HG03520 (cell line): ENCODE results near the gene RFK.
"Not testable (repeated sequence)": the region's sequence is repeated elsewhere in the genome, so short reads cannot be mapped to it uniquely, and the experiment has no call there.

Experiments used
- ATAC-seq: cut with Tn5 transposase; IDR thresholded peaks from one replicate; pipeline ENCODE4 v1.9.1; 2021; ENCODE audit warnings: mild to moderate bottlenecking, moderate library complexity; ENCODE audit not compliant: unreplicated experiment

The RFK gene

GRCh38 chr9:76394195-76394959 is at the start of gene RFK:
TSS of gene RFK (minus strand) at chr9:76394426. CDS start at chr9:76394171, 255 bp downstream.
- ATAC-seq, result peak; percentile 59

DNA sequence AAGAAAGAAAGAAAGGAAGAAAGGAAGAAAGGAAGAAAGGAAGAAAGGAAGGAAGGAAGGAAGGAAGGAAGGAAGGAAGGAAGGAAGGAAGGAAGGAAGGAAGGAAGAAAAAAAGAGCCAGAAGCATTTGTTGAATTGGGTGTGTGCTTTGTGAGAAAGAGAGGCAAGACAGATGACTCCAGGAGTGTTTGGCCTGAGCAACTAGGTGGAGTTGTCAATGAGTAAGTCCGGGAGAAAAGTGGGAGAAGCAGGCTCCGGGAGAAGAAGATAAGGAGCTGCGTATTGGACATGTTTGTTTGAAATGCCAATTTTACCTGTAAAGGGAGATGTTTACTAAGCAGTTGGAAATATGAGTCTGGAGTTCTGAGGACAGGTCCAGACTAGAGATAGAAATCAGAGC is 49.7 kb upstream of the RFK start:
- ATAC-seq, result no peak

DNA sequence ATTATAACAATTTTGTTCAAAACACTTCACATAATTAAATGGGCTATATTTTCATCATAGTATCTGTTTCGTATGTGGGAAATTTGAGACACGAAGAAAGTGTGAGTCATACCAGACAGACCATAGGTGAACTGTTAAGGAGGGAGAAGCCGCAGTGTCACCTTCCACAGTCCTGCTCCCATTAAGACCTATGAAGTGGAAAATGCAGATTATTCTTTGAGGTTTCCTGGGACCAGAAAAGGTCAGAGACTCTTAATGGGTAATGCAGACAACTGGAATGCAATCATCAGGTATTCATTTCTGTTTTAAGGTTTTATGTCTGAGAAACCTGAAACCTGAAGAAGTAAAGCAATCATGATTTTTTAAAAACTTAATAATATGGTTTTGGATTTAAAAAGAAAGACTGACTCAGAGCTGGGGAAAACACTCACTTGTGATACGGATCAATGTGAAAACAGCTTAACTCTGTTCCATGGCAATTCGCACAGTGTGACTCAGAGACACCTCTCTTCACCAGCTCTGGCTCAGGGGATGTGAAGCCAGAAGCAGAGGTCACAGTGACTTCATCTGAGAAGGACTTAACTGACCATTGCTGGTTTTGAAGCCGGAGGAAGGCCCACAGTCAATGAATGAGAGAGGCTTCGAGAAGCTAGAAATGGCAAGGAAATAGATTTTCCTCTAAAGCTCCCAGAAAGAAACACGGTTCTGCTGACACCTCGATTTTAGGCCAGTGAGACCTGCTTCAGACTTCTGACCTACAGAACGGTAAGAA is 47.5 kb upstream of the RFK start:
- ATAC-seq, result peak; percentile 44

- ATAC-seq, result peak; percentile 60
Measured at GRCh38 chr9:76438841-76439588, 44.8 kb upstream of the RFK start.

- ATAC-seq, result not testable (repeated sequence)
Measured at GRCh38 chr9:76437017-76437699, 42.9 kb upstream of the RFK start.

- ATAC-seq, result not testable (repeated sequence)
Measured at GRCh38 chr9:76434897-76435296, 40.7 kb upstream of the RFK start.

DNA sequence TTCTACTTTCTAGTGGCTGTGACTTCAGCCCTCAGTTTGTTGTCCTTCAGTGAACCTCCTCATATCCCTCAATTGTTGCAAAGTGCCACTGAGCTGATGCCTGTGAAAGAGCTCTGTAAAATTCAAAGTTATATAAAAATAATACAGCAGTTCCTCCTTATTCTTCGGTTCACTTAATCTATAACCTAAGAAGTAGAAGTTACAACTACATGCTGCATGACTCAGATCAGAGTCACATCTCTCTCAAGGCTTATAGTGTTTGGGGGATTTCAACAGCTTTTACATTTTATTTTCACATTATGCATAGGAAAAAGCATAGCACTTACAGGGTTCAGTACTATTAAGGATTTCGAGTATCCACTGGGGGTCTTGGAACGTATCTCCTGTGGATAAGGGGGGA is 39.6 kb upstream of the RFK start:
- no peak for ATAC-seq

- no peak for ATAC-seq
Measured at GRCh38 chr9:76433406-76433805, 39.2 kb upstream of the RFK start.

DNA sequence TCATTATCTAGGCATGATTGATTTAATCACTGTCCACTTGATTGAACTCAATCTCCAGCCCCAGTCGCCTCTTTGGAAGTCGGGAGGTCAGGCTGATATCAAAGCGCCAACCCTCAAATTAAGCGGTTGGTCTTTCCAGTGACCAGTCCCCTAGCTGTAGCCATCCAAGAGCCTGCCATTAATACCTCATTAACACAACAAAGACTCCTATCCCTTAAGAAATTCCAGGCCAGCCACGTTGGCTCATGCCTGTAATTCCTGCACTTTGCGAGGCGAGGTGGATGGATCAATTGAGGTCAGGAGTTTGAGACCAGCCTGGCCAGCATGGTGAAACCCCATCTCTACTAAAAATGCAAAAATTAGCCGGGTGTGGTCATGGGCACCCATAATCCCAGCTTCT is 37.4 kb upstream of the RFK start:
- no peak for ATAC-seq

DNA sequence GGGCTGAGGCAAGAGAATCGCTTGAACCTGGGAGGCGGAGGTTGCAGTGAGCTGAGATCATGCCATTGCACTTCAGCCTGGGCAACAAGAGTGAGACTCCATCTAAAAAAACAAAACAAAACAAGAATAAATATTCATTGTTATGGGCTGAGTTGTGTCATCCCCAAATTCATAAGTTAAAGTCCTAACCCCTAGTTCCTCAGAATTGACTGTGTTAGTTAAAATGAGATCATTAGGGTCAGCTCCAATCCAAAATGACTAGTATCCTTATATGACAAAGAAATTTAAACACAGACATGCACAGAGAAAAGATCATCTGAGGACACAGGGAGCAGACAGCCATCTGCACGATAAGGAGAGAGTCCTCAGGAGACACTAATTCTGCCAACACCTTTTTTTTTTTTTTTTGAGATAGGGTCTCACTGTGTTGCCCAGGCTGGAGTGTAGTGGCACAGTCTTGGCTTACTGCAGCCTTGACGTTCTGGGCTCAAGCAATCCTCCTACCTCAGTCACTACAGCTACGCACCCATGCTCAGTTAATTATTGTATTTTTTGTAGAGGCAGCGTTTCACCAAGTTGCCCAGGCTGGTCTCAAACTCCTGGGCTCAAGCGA is 32.7 kb upstream of the RFK start:
- no peak for ATAC-seq

GRCh38 chr9:76425677-76426453 is 31.6 kb upstream of the RFK start:
- no peak for ATAC-seq

DNA sequence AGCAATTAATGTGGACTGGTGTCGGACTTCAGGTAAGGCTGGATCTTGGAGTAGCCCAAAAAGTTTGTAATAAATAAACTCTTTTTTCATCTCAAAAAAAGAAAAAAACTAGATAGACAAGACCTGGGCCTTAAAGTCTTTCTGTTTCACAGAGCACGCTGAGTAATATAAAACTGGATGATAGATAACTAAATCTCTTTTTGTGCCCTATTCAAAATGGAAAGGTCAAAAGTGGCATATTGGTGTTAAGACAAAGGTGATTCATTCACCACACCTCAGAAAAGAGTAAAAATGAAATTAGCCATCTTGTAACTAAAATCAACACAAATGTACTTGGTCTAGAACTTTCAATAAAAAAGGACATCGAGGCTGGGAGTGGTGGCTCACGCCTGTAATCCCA is 30.3 kb upstream of the RFK start:
- ATAC-seq, result no peak

GRCh38 chr9:76423216-76424177 is 29.3 kb upstream of the RFK start:
- ATAC-seq, result no peak

GRCh38 chr9:76419782-76420380 is 25.7 kb upstream of the RFK start:
- ATAC-seq, result no peak

- ATAC-seq, result no peak
Measured at GRCh38 chr9:76417394-76417793, 23.2 kb upstream of the RFK start.

DNA sequence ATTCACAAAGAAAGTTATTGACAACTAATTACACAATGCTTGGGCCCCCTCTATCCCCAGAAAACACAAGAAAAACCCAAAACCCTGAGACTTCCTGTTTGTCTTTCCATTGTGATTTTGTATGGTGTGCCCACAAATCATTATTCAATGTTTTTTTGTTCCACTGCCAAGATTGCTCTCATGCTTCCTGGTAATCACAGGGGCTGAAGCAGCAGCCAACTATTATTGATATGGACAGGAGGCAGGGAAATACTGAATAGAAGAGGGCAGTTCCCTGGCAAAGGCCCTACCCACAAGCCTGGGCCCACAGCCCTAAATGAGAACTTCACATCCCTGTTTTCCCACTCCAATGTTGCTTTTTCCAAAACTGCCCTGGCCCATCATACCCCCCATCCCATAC is 21.5 kb upstream of the RFK start:
- no peak for ATAC-seq

GRCh38 chr9:76415154-76415553 is 20.9 kb upstream of the RFK start:
- ATAC-seq, result no peak

- ATAC-seq, result peak; percentile 90
Measured at GRCh38 chr9:76414661-76415060, 20.4 kb upstream of the RFK start.
